H1 (cell line): ENCODE data around the gene AHSG. TPM values are rescaled to one million over a fixed set of nuclear protein-coding genes. Genes with fewer than 3 reads are reported as not detected.
"Not testable (repeated sequence)": the region's sequence is repeated elsewhere in the genome, so short reads cannot be mapped to it uniquely, and the experiment has no call there.

ENCODE experiments used
- CTCF ChIA-PET: fragments of 300-600 bp; sonication (Branson Sonifier 250); formaldehyde crosslinking; loops from one replicate; lab custom pipeline; 2021; ENCODE audit not compliant: partially characterized antibody; lab: Charles Lee
- POLR2A ChIA-PET: fragments of 300-600 bp; sonication (Branson Sonifier 250); formaldehyde crosslinking; loops from one replicate; lab custom pipeline; 2021; ENCODE audit warnings: inconsistent platforms; ENCODE audit not compliant: partially characterized antibody; lab: Charles Lee
- DNase-seq, 2 experiments: peaks; one replicate each; pipeline versions ENCODE4 v3.0.0 to v3.0.0-alpha.2; 2010 to 2022; ENCODE audit warnings: low spot score in 2 of 2, low read depth in 1 of 2, mixed read lengths in 1 of 2
- FAIRE-seq: peaks from 2 replicates; lab custom pipeline; 2011; peaks lifted over from hg19 to GRCh38; lab: Jason Lieb, UNC
- H2AFZ ChIP-seq: 2 replicates; pipeline ENCODE4 v1.8.1; 2012; ENCODE audit warnings: low read length, inconsistent platforms
- H2AK5ac ChIP-seq: 2 replicates; pipeline ENCODE4 v1.6.1; 2013; ENCODE audit warnings: low read depth, low read length
- H2BK120ac ChIP-seq: replicated peaks from 2 replicates; pipeline ENCODE3; 2013; ENCODE audit warnings: low read depth, low read length, inconsistent platforms
- H2BK12ac ChIP-seq: 2 replicates; pipeline ENCODE4 v1.6.1; 2013; ENCODE audit warnings: low read depth, low read length
- H2BK15ac ChIP-seq: 2 replicates; pipeline ENCODE4 v1.6.1; 2013; ENCODE audit warnings: low read length
- H2BK20ac ChIP-seq: 2 replicates; pipeline ENCODE4 v1.6.1; 2013; ENCODE audit warnings: low read length
- H2BK5ac ChIP-seq: 2 replicates; pipeline ENCODE4 v1.6.1; 2013; ENCODE audit warnings: low read depth, low read length
- H3K14ac ChIP-seq: 2 replicates; pipeline ENCODE4 v1.6.1; 2013; ENCODE audit warnings: inconsistent platforms; ENCODE audit not compliant: insufficient read length
- H3K18ac ChIP-seq: 2 replicates; pipeline ENCODE4 v1.6.1; 2013; ENCODE audit warnings: low read length; ENCODE audit errors: extremely low read depth
- H3K23ac ChIP-seq: 2 replicates; pipeline ENCODE4 v1.6.1; 2013; ENCODE audit warnings: inconsistent platforms; ENCODE audit not compliant: insufficient read length
- H3K23me2 ChIP-seq: 2 replicates; pipeline ENCODE4 v1.6.1; 2013; ENCODE audit warnings: low read depth, low read length
- H3K27ac ChIP-seq: 2 replicates; pipeline ENCODE4 v1.6.1; 2011; ENCODE audit warnings: low read depth, low read length, inconsistent platforms
- H3K27me3 ChIP-seq, 4 experiments: replicated peaks in 1 of 4; 1 replicate in 1 of 4; 2 replicates in 3 of 4; pipeline versions ENCODE4 v1.6.1 to v1.8.1; 2011 to 2013; ENCODE audit warnings: low read length in 3 of 4, mild to moderate bottlenecking in 3 of 4, inconsistent platforms in 2 of 4, mixed read lengths in 2 of 4, moderate library complexity in 1 of 4; ENCODE audit not compliant: control insufficient read depth in 3 of 4, insufficient read depth in 3 of 4; ENCODE audit errors: extremely low read depth in 1 of 4
- H3K36me3 ChIP-seq, 4 experiments: 2 replicates each; pipeline versions ENCODE4 v1.6.1 to v1.8.1; 2011 to 2013; ENCODE audit warnings: mild to moderate bottlenecking in 4 of 4, low read length in 3 of 4, moderate library complexity in 2 of 4, control low read depth in 1 of 4, inconsistent platforms in 1 of 4; ENCODE audit not compliant: insufficient read depth in 4 of 4, control insufficient read depth in 2 of 4
- H3K4ac ChIP-seq: replicated peaks from 2 replicates; pipeline ENCODE3; 2013; ENCODE audit warnings: low read length, low read depth, mixed read lengths, inconsistent platforms; ENCODE audit not compliant: insufficient read length
- H3K4me1 ChIP-seq, 4 experiments: replicated peaks in 1 of 4; 1 replicate in 1 of 4; 2 replicates in 3 of 4; pipeline versions ENCODE4 v1.6.1 to v1.8.1; 2011 to 2013; ENCODE audit warnings: low read length in 3 of 4, inconsistent platforms in 2 of 4, mixed read lengths in 1 of 4; ENCODE audit not compliant: insufficient read depth in 4 of 4, control insufficient read depth in 3 of 4
- H3K4me2 ChIP-seq, 2 experiments: 2 replicates each; pipeline versions ENCODE4 v1.6.1 to v1.8.1; 2011 to 2013; ENCODE audit warnings: low read depth in 2 of 2, low read length in 2 of 2, control low read depth in 1 of 2, inconsistent platforms in 1 of 2, mild to moderate bottlenecking in 1 of 2; ENCODE audit not compliant: insufficient read depth in 1 of 2
- H3K4me3 ChIP-seq, 4 experiments: fragments of 200-600, 300-600 bp in 1 of 4; sonication (generic), shearing (Covaris generic), sonication (Bioruptor Twin) in 1 of 4; 2 replicates each; pipeline versions ENCODE4 v1.5.1 to v1.8.1; 2011 to 2016; ENCODE audit warnings: low read length in 4 of 4, low read depth in 3 of 4, control low read depth in 2 of 4, inconsistent platforms in 2 of 4, mild to moderate bottlenecking in 2 of 4, mixed read lengths in 1 of 4, moderate library complexity in 1 of 4; ENCODE audit not compliant: insufficient read depth in 2 of 4; ENCODE audit errors: extremely low read depth in 1 of 4
- H3K56ac ChIP-seq: replicated peaks from 2 replicates; pipeline ENCODE3; 2013; ENCODE audit warnings: low read depth, mild to moderate bottlenecking, mixed read lengths, low read length, inconsistent platforms; ENCODE audit not compliant: insufficient read length
- H3K79me1 ChIP-seq: 2 replicates; pipeline ENCODE4 v1.6.1; 2013; ENCODE audit warnings: low read depth, low read length, control low read depth
- H3K79me2 ChIP-seq, 2 experiments: 2 replicates each; pipeline versions ENCODE4 v1.6.1 to v1.8.1; 2012 to 2013; ENCODE audit warnings: low read length in 2 of 2, mild to moderate bottlenecking in 2 of 2, inconsistent platforms in 1 of 2; ENCODE audit not compliant: insufficient read depth in 2 of 2, control insufficient read depth in 1 of 2
- H3K9ac ChIP-seq, 4 experiments: replicated peaks in 1 of 4; 1 replicate in 1 of 4; 2 replicates in 3 of 4; pipeline versions ENCODE4 v1.6.1 to v1.8.1; 2011 to 2013; ENCODE audit warnings: low read depth in 3 of 4, low read length in 3 of 4, control low read depth in 2 of 4, mild to moderate bottlenecking in 2 of 4, moderate library complexity in 2 of 4, inconsistent platforms in 1 of 4; ENCODE audit errors: extremely low read depth in 1 of 4
- H3K9me3 ChIP-seq, 2 experiments: 2 replicates each; pipeline versions ENCODE4 v1.6.1 to v1.8.1; 2012 to 2013; ENCODE audit warnings: mild to moderate bottlenecking in 2 of 2, moderate library complexity in 2 of 2, control low read depth in 1 of 2, inconsistent platforms in 1 of 2, low read depth in 1 of 2, low read length in 1 of 2, mixed read lengths in 1 of 2; ENCODE audit not compliant: insufficient read depth in 2 of 2
- H4K20me1 ChIP-seq, 2 experiments: replicated peaks in 1 of 2; 2 replicates each; pipeline versions ENCODE3 to v1.8.1; 2011 to 2013; ENCODE audit warnings: inconsistent platforms in 2 of 2, low read length in 2 of 2, mild to moderate bottlenecking in 1 of 2; ENCODE audit not compliant: insufficient read depth in 2 of 2, control insufficient read depth in 1 of 2
- H4K5ac ChIP-seq: 2 replicates; pipeline ENCODE4 v1.6.1; 2013; ENCODE audit warnings: low read length, low read depth, mixed read lengths, inconsistent platforms; ENCODE audit not compliant: insufficient read length
- H4K8ac ChIP-seq: 2 replicates; pipeline ENCODE4 v1.8.0; 2013; ENCODE audit warnings: mild to moderate bottlenecking, moderate library complexity, low read length, inconsistent platforms; ENCODE audit not compliant: insufficient read depth; ENCODE audit errors: extremely low read depth
- H4K91ac ChIP-seq: replicated peaks from 2 replicates; pipeline ENCODE3; 2013; ENCODE audit warnings: low read length, mixed read lengths, inconsistent platforms; ENCODE audit not compliant: insufficient read length
- BCL11A ChIP-seq, 2 experiments: IDR thresholded peaks; one replicate each; pipeline ENCODE4 v1.6.1; 2011; ENCODE audit warnings: low read depth in 2 of 2, low read length in 2 of 2, mild to moderate bottlenecking in 2 of 2
- CEBPB ChIP-seq: IDR thresholded peaks from 2 replicates; pipeline ENCODE4 v1.6.1; 2012; ENCODE audit warnings: low read depth, low read length
- whole genome bisulfite sequencing, 2 experiments: shearing (Covaris generic) in 1 of 2; methylation state at CpG; one replicate each; pipeline versions ENCODE4 v1.1.6 to v1.1.7; 2013 to 2015; ENCODE audit warnings: low lambda C conversion rate in 2 of 2, mixed read lengths in 2 of 2, inconsistent platforms in 1 of 2, low coverage in 1 of 2, missing lambda C conversion rate in 1 of 2; ENCODE audit not compliant: insufficient replicate concordance in 2 of 2, insufficient coverage in 1 of 2, insufficient read length in 1 of 2; ENCODE audit errors: extremely low coverage in 1 of 2, missing lambda C conversion rate in 1 of 2; 5-methylcytosine and 5-hydroxymethylcytosine counted together
- polyA plus RNA-seq, 7 experiments: library from polyadenylated mRNA; depleted of rRNA in 3 of 7; stranded (reverse) in 5 of 7; unstranded in 2 of 7; fragments of >200 nt in 5 of 7; fragments of 200-250 nt in 2 of 7; gene quantifications; 1 replicate in 5 of 7; 2 replicates in 1 of 7; 4 replicates in 1 of 7; pipeline versions ENCODE4 v1.2.1 to v1.2.3, GENCODE V29; 2011 to 2013; ENCODE audit warnings: missing spikeins in 2 of 7, mixed read lengths in 2 of 7
- total RNA-seq: library from RNA; stranded (reverse); fragmentation: NEBNext Ultra II Directional; extraction: Animal tissue kit (Norgen Biotek cat#: 25700); gene quantifications from 2 replicates; pipeline ENCODE4 v1.2.1, GENCODE V29; 2021

Gene AHSG
- total and polyA plus RNA-seq, 2 of the 8 experiments (the other 6 are each of a cell fraction or from before 2014, with no cell fraction given), result 0.68 to 0.78 TPM

GRCh38 chr3:186633481-186633880 is 20.6 kb downstream of the AHSG start:
- Histone ChIP-seq H2BK120ac (no peak overlapping the region), H3K14ac (no peak overlapping the region), H3K23ac (no peak overlapping the region), H3K9ac (no peak overlapping the region), H3K23me2 (peaks cover 2% of the 10 kb centered on the region; the same call in 1 of the 2 replicates), H2BK5ac (no peak overlapping the region), H3K4me1 (no peaks in the 10 kb centered on the region), H3K79me1 (no peaks in the 10 kb centered on the region), H3K36me3 (no peaks in the 10 kb centered on the region), H3K27ac (no peak overlapping the region), H3K9me3 (no peaks in the 10 kb centered on the region), H4K5ac (no peak overlapping the region), H2AK5ac (no peak overlapping the region), H3K4me3 (no peak overlapping the region), H3K56ac (no peak overlapping the region), H2BK12ac (no peak overlapping the region), H3K27me3 (no peaks in the 10 kb centered on the region), H3K79me2 (no peaks in the 10 kb centered on the region), H2BK20ac (no peak overlapping the region), H4K91ac (no peak overlapping the region), H3K4me2 (no peak overlapping the region), H4K8ac (no peak overlapping the region), H3K18ac (no peak overlapping the region), H3K4ac (no peak overlapping the region), H2BK15ac (no peak overlapping the region), H4K20me1 (no peaks in the 10 kb centered on the region), H2AFZ (no peak overlapping the region)
- CTCF ChIA-PET, result interaction anchor here (0.9 to 5.8 kb wide), 4 partner anchors 10 to 19 kb away, joined by 3 to 50 read pairs (median 4); no protein-coding TSS in a partner anchor
- FAIRE-seq (no peak), DNase-seq (no peak)
- peak; percentile 71; the same call in 1 of the 2 replicates for TF ChIP-seq CEBPB
- no peak for TF ChIP-seq BCL11A (IDR thresholded peaks at IDR 0.05; ENCODE audit: low read depth in 2 of 2, low read length in 2 of 2)
- POLR2A ChIA-PET, result interaction anchor here (0.9 to 1.9 kb wide), 2 partner anchors 10 to 150 kb away, joined by 3 to 9 read pairs; partner anchors contain the start of gene EIF4A2

- H4K8ac ChIP-seq, H2BK5ac ChIP-seq, H3K9ac ChIP-seq, H3K27me3 ChIP-seq, H3K79me1 ChIP-seq, DNase-seq, H3K9me3 ChIP-seq, H3K4me1 ChIP-seq, H4K20me1 ChIP-seq, H3K14ac ChIP-seq, H3K4me2 ChIP-seq, H3K23ac ChIP-seq, H3K4me3 ChIP-seq, H2BK15ac ChIP-seq, H3K23me2 ChIP-seq, H2BK120ac ChIP-seq, H3K27ac ChIP-seq, H3K36me3 ChIP-seq, H2AK5ac ChIP-seq, H4K91ac ChIP-seq, H2BK12ac ChIP-seq, H3K56ac ChIP-seq, H3K4ac ChIP-seq, H3K18ac ChIP-seq, FAIRE-seq, H3K79me2 ChIP-seq, H2BK20ac ChIP-seq, H4K5ac ChIP-seq, H2AFZ ChIP-seq: not testable (repeated sequence)
- POLR2A ChIA-PET, result interaction anchor here (0.9 kb wide), 1 partner anchor 9 kb away, joined by 3 read pairs; no protein-coding TSS in a partner anchor
- CTCF ChIA-PET, result interaction anchor here (1.4 to 5.8 kb wide), 3 partner anchors 9 to 18 kb away, joined by 3 to 50 read pairs (median 5); no protein-coding TSS in a partner anchor
- 96% methylated on average over 5 of the region's 5 CpGs; no CpG with 5 or more reads in 1 of the 2 experiments for WGBS, 2 experiments
Measured at GRCh38 chr3:186634207-186634606, 21.3 kb downstream of the AHSG start.
